NB4 (cell line): ENCODE data around the gene TMEM253.

Source experiments
- CTCF ChIP-seq: IDR thresholded peaks from one replicate; pipeline ENCODE4 v1.5.1; 2012; ENCODE audit warnings: low read depth, low read length
- MAX ChIP-seq: IDR thresholded peaks from 2 replicates; pipeline ENCODE4 v1.6.1; 2011; ENCODE audit warnings: low read depth, low read length
- POLR2A ChIP-seq: IDR thresholded peaks from 2 replicates; pipeline ENCODE4 v1.6.1; 2011; ENCODE audit warnings: mild to moderate bottlenecking; ENCODE audit not compliant: insufficient read length; ENCODE audit errors: extremely low read depth

- no peak for TF ChIP-seq CTCF
- no peak for TF ChIP-seq MAX
- no peak for TF ChIP-seq POLR2A
Measured at GRCh38 chr14:21081521-21082142, 19.2 kb upstream of the TMEM253 start.
